Neural cell (in vitro differentiated cells): ENCODE results near the gene POLR1B. TPM values are rescaled to one million over a fixed set of nuclear protein-coding genes. Genes with fewer than 3 reads are reported as not detected.
"Not testable (repeated sequence)": the region's sequence is repeated elsewhere in the genome, so short reads cannot be mapped to it uniquely, and the experiment has no call there.

Experiments
- H2AFZ ChIP-seq: fragments of 200-600, 300-800 bp; sonication (generic), shearing (Covaris generic); 2 replicates; pipeline ENCODE4 v1.6.0; 2014; ENCODE audit warnings: low read depth, mild to moderate bottlenecking, antibody characterized with exemption, low read length, moderate library complexity
- H3F3A ChIP-seq: fragments of 200-600 bp; shearing (Covaris generic); 2 replicates; pipeline ENCODE4 v1.6.1; 2016; ENCODE audit warnings: mild to moderate bottlenecking, moderate library complexity, mixed read lengths, antibody characterized with exemption, low read length; ENCODE audit not compliant: insufficient read depth, poor library complexity, severe bottlenecking
- H3K27ac ChIP-seq: fragments of 200-600, 300-800 bp; sonication (generic), shearing (Covaris generic); 2 replicates; pipeline ENCODE4 v1.5.1; 2014; ENCODE audit warnings: mild to moderate bottlenecking, low read length, moderate library complexity
- H3K27me3 ChIP-seq: fragments of 300-800, 200-600 bp; sonication (generic), shearing (Covaris generic); 2 replicates; pipeline ENCODE4 v1.6.0; 2014; ENCODE audit warnings: mild to moderate bottlenecking, low read depth, low read length, moderate library complexity; ENCODE audit not compliant: insufficient read depth
- H3K36me3 ChIP-seq: fragments of 300-800, 200-600 bp; sonication (generic), shearing (Covaris generic); 2 replicates; pipeline ENCODE4 v1.5.1; 2014; ENCODE audit warnings: mild to moderate bottlenecking, antibody characterized with exemption, low read length, moderate library complexity; ENCODE audit not compliant: insufficient read depth
- H3K4me2 ChIP-seq: fragments of 300-800, 200-600 bp; sonication (generic), shearing (Covaris generic); 2 replicates; pipeline ENCODE4 v1.6.0; 2014; ENCODE audit warnings: mild to moderate bottlenecking, low read length
- H3K4me3 ChIP-seq: fragments of 300-800, 200-600 bp; sonication (generic), shearing (Covaris generic); 2 replicates; pipeline ENCODE4 v1.5.1; 2014; ENCODE audit warnings: mild to moderate bottlenecking, low read length, moderate library complexity
- H3K79me2 ChIP-seq: fragments of 200-600 bp; shearing (Covaris generic); replicated peaks from 2 replicates; pipeline ENCODE4 v1.6.0; 2014; ENCODE audit warnings: mild to moderate bottlenecking, low read length, moderate library complexity; ENCODE audit not compliant: insufficient read depth
- H3K9ac ChIP-seq: fragments of 300-800, 200-600 bp; sonication (generic), shearing (Covaris generic); 2 replicates; pipeline ENCODE4 v1.6.1; 2016; ENCODE audit warnings: mild to moderate bottlenecking, low read length, mixed read lengths
- H3K9me2 ChIP-seq: fragments of 200-600 bp; shearing (Covaris generic); 2 replicates; pipeline ENCODE4 v1.6.1; 2016; ENCODE audit warnings: mild to moderate bottlenecking, low read length, mixed read lengths; ENCODE audit not compliant: insufficient read depth
- H3K9me3 ChIP-seq: fragments of 200-600, 300-800 bp; sonication (generic), shearing (Covaris generic); 2 replicates; pipeline ENCODE4 v1.6.1; 2016; ENCODE audit warnings: mild to moderate bottlenecking, mixed run types, low read length, moderate library complexity, mixed read lengths
- H4K20me1 ChIP-seq: fragments of 200-600 bp; shearing (Covaris generic); 2 replicates; pipeline ENCODE4 v1.6.1; 2016; ENCODE audit warnings: mild to moderate bottlenecking, mixed run types; ENCODE audit not compliant: insufficient read depth
- EP300 ChIP-seq: fragments of 450-650 bp; conservative IDR thresholded peaks from 2 replicates; pipeline ENCODE4 v1.6.1; 2014; ENCODE audit warnings: antibody characterized with exemption, mild to moderate bottlenecking, moderate library complexity; ENCODE audit not compliant: poor library complexity, severe bottlenecking
- EZH2 ChIP-seq: fragments of 200-600, 300-800 bp; shearing (Covaris generic), sonication (generic); IDR thresholded peaks from 2 replicates; pipeline ENCODE4 v1.6.1; 2014; ENCODE audit warnings: antibody characterized with exemption, low read length, borderline replicate concordance, mild to moderate bottlenecking; ENCODE audit not compliant: insufficient read depth, poor library complexity, severe bottlenecking
- MXI1 ChIP-seq: fragments of 450-650 bp; conservative IDR thresholded peaks from 2 replicates; pipeline ENCODE4 v1.6.1; 2014; ENCODE audit warnings: antibody characterized with exemption, mild to moderate bottlenecking; ENCODE audit not compliant: poor library complexity, severe bottlenecking
- POLR2AphosphoS5 ChIP-seq: IDR thresholded peaks from 2 replicates; pipeline ENCODE4 v1.6.1; 2012
- RAD21 ChIP-seq: fragments of 450-650 bp; conservative IDR thresholded peaks from 2 replicates; pipeline ENCODE4 v1.6.1; 2014; ENCODE audit warnings: antibody characterized with exemption, mild to moderate bottlenecking, moderate library complexity
- SMC3 ChIP-seq: fragments of 450-650 bp; conservative IDR thresholded peaks from 2 replicates; pipeline ENCODE4 v1.6.1; 2014; ENCODE audit warnings: antibody characterized with exemption, mild to moderate bottlenecking, moderate library complexity; ENCODE audit not compliant: poor library complexity
- TAF1 ChIP-seq: IDR thresholded peaks from 2 replicates; pipeline ENCODE4 v1.6.1; 2012; ENCODE audit warnings: low read depth
- polyA plus RNA-seq: library from polyadenylated mRNA; depleted of rRNA; stranded (reverse); fragments of >200 nt; gene quantifications from 2 replicates; pipeline ENCODE4 v1.2.3, GENCODE V29; 2014
- TF ChIP-seq, protein P1 (sequence below): fragments of 450-650 bp; IDR thresholded peaks from 2 replicates; pipeline ENCODE4 v1.5.1; 2014; ENCODE audit warnings: antibody characterized with exemption, mild to moderate bottlenecking, moderate library complexity; ENCODE audit not compliant: poor library complexity, severe bottlenecking
- TF ChIP-seq, protein P2 (sequence below): IDR thresholded peaks from 2 replicates; pipeline ENCODE4 v1.6.1; 2012; ENCODE audit warnings: borderline replicate concordance

The POLR1B gene
- polyA plus RNA-seq, 1 donor from 2014 or later: 9.8 TPM

DNA sequence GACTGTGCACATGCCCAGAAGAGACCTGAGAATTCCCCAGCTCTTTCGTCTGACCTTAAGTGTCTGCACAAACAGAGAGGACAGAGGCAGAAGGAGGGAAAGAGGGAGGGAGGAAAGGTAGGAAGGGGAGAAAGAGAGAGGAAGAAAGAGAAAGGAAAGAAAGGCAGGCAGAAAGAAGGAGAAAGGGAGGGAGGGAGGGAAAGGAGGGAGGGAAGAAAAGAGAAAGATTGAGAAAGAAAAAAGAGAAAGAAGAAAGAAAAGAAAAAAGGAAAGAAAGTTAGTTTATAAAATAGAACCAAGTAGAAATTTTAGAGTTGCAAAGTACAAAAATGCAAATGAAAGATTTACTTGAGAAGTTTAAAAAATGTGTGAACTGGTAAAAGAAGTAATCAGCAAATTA is 7.4 kb upstream of the POLR1B start:
- Histone ChIP-seq H3K27ac (no peak overlapping the region), H3K27me3 (no peaks in the 10 kb centered on the region), H3K79me2 (no peaks in the 10 kb centered on the region), H3K9me2 (no peaks in the 10 kb centered on the region), H3K4me2 (no peak overlapping the region), H3K9me3 (no peaks in the 10 kb centered on the region), H4K20me1 (no peaks in the 10 kb centered on the region), H3K4me3 (no peak overlapping the region), H3K9ac (no peak overlapping the region), H3K36me3 (peaks cover 6% of the 10 kb centered on the region), H2AFZ (no peak overlapping the region), H3F3A (no peaks in the 10 kb centered on the region)
- no peak for TF ChIP-seq EP300
- TF ChIP-seq, protein P1, sequence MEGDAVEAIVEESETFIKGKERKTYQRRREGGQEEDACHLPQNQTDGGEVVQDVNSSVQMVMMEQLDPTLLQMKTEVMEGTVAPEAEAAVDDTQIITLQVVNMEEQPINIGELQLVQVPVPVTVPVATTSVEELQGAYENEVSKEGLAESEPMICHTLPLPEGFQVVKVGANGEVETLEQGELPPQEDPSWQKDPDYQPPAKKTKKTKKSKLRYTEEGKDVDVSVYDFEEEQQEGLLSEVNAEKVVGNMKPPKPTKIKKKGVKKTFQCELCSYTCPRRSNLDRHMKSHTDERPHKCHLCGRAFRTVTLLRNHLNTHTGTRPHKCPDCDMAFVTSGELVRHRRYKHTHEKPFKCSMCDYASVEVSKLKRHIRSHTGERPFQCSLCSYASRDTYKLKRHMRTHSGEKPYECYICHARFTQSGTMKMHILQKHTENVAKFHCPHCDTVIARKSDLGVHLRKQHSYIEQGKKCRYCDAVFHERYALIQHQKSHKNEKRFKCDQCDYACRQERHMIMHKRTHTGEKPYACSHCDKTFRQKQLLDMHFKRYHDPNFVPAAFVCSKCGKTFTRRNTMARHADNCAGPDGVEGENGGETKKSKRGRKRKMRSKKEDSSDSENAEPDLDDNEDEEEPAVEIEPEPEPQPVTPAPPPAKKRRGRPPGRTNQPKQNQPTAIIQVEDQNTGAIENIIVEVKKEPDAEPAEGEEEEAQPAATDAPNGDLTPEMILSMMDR: no peak
- TF ChIP-seq TAF1: no peak
- no peak for TF ChIP-seq SMC3
- TF ChIP-seq RAD21: no peak
- TF ChIP-seq, protein P2, sequence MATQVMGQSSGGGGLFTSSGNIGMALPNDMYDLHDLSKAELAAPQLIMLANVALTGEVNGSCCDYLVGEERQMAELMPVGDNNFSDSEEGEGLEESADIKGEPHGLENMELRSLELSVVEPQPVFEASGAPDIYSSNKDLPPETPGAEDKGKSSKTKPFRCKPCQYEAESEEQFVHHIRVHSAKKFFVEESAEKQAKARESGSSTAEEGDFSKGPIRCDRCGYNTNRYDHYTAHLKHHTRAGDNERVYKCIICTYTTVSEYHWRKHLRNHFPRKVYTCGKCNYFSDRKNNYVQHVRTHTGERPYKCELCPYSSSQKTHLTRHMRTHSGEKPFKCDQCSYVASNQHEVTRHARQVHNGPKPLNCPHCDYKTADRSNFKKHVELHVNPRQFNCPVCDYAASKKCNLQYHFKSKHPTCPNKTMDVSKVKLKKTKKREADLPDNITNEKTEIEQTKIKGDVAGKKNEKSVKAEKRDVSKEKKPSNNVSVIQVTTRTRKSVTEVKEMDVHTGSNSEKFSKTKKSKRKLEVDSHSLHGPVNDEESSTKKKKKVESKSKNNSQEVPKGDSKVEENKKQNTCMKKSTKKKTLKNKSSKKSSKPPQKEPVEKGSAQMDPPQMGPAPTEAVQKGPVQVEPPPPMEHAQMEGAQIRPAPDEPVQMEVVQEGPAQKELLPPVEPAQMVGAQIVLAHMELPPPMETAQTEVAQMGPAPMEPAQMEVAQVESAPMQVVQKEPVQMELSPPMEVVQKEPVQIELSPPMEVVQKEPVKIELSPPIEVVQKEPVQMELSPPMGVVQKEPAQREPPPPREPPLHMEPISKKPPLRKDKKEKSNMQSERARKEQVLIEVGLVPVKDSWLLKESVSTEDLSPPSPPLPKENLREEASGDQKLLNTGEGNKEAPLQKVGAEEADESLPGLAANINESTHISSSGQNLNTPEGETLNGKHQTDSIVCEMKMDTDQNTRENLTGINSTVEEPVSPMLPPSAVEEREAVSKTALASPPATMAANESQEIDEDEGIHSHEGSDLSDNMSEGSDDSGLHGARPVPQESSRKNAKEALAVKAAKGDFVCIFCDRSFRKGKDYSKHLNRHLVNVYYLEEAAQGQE: no peak
- TF ChIP-seq MXI1: no peak
- TF ChIP-seq EZH2: no peak
- no peak for TF ChIP-seq POLR2AphosphoS5

DNA sequence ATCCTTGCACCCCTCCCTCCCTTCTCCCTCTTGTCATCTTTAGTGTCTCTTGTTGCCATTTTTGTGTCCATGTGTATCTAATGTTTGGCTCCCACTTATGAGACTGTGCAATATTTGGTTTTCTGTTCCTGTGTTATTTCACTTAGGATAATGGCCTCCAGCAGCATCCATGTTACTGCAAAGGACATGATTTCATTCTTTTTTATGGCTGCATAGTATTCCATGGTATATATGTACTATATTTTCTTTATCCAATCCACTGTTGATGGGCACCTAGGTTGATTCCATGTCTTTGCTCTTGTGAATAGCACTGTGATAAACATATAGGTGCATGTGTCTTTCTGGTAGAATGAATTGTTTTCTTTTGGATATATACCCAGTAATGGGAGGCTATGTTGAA is 5.6 kb upstream of the POLR1B start:
- not testable (repeated sequence) for H3K27ac ChIP-seq, H3K9me3 ChIP-seq, H3K79me2 ChIP-seq, H2AFZ ChIP-seq, H3K9ac ChIP-seq, H3K9me2 ChIP-seq, H3K4me3 ChIP-seq, H3K4me2 ChIP-seq, H3F3A ChIP-seq, H4K20me1 ChIP-seq, H3K36me3 ChIP-seq, H3K27me3 ChIP-seq

DNA sequence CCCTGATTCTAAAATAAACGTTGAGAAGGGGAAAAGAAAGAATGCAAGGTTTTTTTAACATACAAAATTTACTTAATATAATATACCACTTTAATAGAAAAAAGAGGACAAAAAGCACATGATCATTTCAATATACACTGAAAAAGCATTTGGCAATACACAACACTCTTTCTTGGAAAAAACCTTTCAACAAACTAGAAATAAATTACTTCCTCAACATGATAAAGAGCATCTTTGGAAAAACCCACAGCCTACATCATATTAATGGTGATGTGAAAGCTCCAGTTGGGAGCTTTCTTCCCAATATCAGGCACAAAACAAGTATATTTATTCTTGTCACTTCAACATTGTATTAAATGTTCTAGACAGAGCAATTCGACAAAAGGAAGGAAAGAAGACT is 3.0 kb upstream of the POLR1B start:
- Histone ChIP-seq H3K4me2 (no peak overlapping the region), H3K79me2 (peaks cover 9% of the 10 kb centered on the region), H3K4me3 (no peak overlapping the region)

More for the DNA sequence above, 3.0 kb upstream of the POLR1B start:
- H3K9me2 ChIP-seq: no peaks in the 10 kb centered on the region
- H3K9ac ChIP-seq: no peak overlapping the region
- no peak overlapping the region for H2AFZ ChIP-seq
- no peaks in the 10 kb centered on the region for H3F3A ChIP-seq
- H3K36me3 ChIP-seq: no peaks in the 10 kb centered on the region
- H4K20me1 ChIP-seq: no peaks in the 10 kb centered on the region
- H3K27me3 ChIP-seq: no peaks in the 10 kb centered on the region
- H3K9me3 ChIP-seq: no peaks in the 10 kb centered on the region
- no peak overlapping the region for H3K27ac ChIP-seq
- TF ChIP-seq, protein P2: no peak
- TF ChIP-seq POLR2AphosphoS5 (no peak), TAF1 (no peak), MXI1 (no peak), SMC3 (no peak), EP300 (no peak), EZH2 (no peak), RAD21 (no peak)
- TF ChIP-seq, protein P1: no peak
